Panc1 (cell line): ENCODE results near the gene IL34. TPM values are rescaled to one million over a fixed set of nuclear protein-coding genes. Genes with fewer than 3 reads are reported as not detected.

Experiments used
- ATAC-seq: fragments of 200-7000 bp; cut with Tn5 transposase; 2 replicates; pipeline ENCODE4 v1.9.1; 2020; ENCODE audit warnings: mild to moderate bottlenecking, moderate library complexity
- BruUV-seq: library from RNA; stranded (reverse); fragments of 400-500 nt; replicated peaks from 2 replicates; lab custom pipeline; 2021; lab: Mats Ljungman, UMichigan
- CTCF ChIA-PET: fragments of 300-600 bp; sonication (Branson Sonifier 250); formaldehyde crosslinking; loops from one replicate; lab custom pipeline; 2022; ENCODE audit warnings: antibody characterized with exemption; lab: Charles Lee
- POLR2A ChIA-PET: fragments of 300-600 bp; sonication (Branson Sonifier 250); formaldehyde crosslinking; loops from one replicate; lab custom pipeline; 2022; ENCODE audit warnings: antibody characterized with exemption; lab: Charles Lee
- DNase-seq: peaks from one replicate; pipeline ENCODE4 v3.0.0-alpha.2; 2010; ENCODE audit warnings: low read depth, low spot score
- H3K27ac ChIP-seq: 2 replicates; pipeline ENCODE4 v1.5.1; 2011; ENCODE audit warnings: mild to moderate bottlenecking, low read length, inconsistent platforms
- H3K27me3 ChIP-seq: fragments of 200-500 bp; sonication (Bioruptor generic); 2 replicates; pipeline ENCODE4 v1.6.0; 2014; ENCODE audit warnings: low read length, inconsistent platforms; ENCODE audit not compliant: control insufficient read depth, insufficient read depth
- H3K36me3 ChIP-seq: fragments of 200-500 bp; sonication (Bioruptor generic); 2 replicates; pipeline ENCODE4 v1.5.1; 2014; ENCODE audit warnings: inconsistent platforms, mild to moderate bottlenecking, low read length, moderate library complexity; ENCODE audit not compliant: control insufficient read depth, insufficient read depth
- H3K4me1 ChIP-seq: 2 replicates; pipeline ENCODE4 v1.5.1; 2011; ENCODE audit warnings: inconsistent platforms, mild to moderate bottlenecking, low read length, moderate library complexity; ENCODE audit not compliant: control insufficient read depth, insufficient read depth
- H3K4me3 ChIP-seq, 2 experiments: 2 replicates each; pipeline ENCODE4 v1.5.1; 2011 to 2012; ENCODE audit warnings: low read depth in 2 of 2, low read length in 2 of 2, mild to moderate bottlenecking in 2 of 2, inconsistent platforms in 1 of 2, moderate library complexity in 1 of 2
- H3K9me3 ChIP-seq: fragments of 200-500 bp; sonication (Bioruptor generic); 2 replicates; pipeline ENCODE4 v1.5.1; 2014; ENCODE audit warnings: low read depth, mild to moderate bottlenecking, inconsistent platforms, low read length, moderate library complexity; ENCODE audit not compliant: control insufficient read depth, insufficient read depth
- CTCF ChIP-seq: fragments of 450-650 bp; IDR thresholded peaks from 2 replicates; pipeline ENCODE4 v1.5.1; 2017; ENCODE audit warnings: mild to moderate bottlenecking
- POLR2AphosphoS5 ChIP-seq: IDR thresholded peaks from 2 replicates; pipeline ENCODE4 v1.6.1; 2012; ENCODE audit warnings: mild to moderate bottlenecking, low read depth, low read length, moderate library complexity
- REST ChIP-seq, 2 experiments: IDR thresholded peaks; 2 replicates each; pipeline ENCODE4 v1.6.1; 2011 to 2012; ENCODE audit warnings: low read depth in 2 of 2, control low read depth in 1 of 2, low read length in 1 of 2, mild to moderate bottlenecking in 1 of 2, moderate library complexity in 1 of 2; ENCODE audit not compliant: insufficient read depth in 1 of 2
- SIN3A ChIP-seq: IDR thresholded peaks from 2 replicates; pipeline ENCODE4 v1.6.1; 2012; ENCODE audit warnings: low read depth, mild to moderate bottlenecking, low read length, moderate library complexity, borderline replicate concordance; ENCODE audit not compliant: insufficient read depth
- TCF7L2 ChIP-seq: IDR thresholded peaks from 2 replicates; pipeline ENCODE4 v1.6.1; 2011; ENCODE audit warnings: mild to moderate bottlenecking, low read depth, low read length, inconsistent platforms
- in situ Hi-C: cut with HindIII; loops from 2 replicates; pipeline ENCODE4 v1.10.0; 2016; ENCODE audit warnings: low sequenced_read_pairs, low pct_unique_long_range_greater_than_20kb
- intact Hi-C: fragments of 100-400 bp; cut with micrococcal nuclease; formaldehyde crosslinking; loops from one replicate; pipeline ENCODE4 v1.10.0; 2022; ENCODE audit not compliant: unreplicated experiment
- total RNA-seq: library from RNA; stranded (reverse); gene quantifications from one replicate; pipeline ENCODE4 v1.2.1, GENCODE V29; 2021; ENCODE audit not compliant: unreplicated experiment

The IL34 gene
- total RNA-seq, 1 experiment from 2014 or later: 5.8 TPM

- H3K4me1 ChIP-seq: no peaks in the 10 kb centered on the region
- intact Hi-C loops: loop anchor here (10.0 kb wide), 1 partner anchor 79 kb away; no protein-coding TSS in a partner anchor
- TF ChIP-seq SIN3A (no peak), TCF7L2 (0 out of 2 replicates have a peak, but pooled peaks have one; percentile 22), REST (IDR thresholded peaks at IDR 0.05; ENCODE audit: insufficient read depth in 1 of 2, low read depth in 2 of 2, low read length in 1 of 2) (no peak), POLR2AphosphoS5 (no peak), CTCF (peak; percentile 83)
- peak; percentile 85 for ATAC-seq
- peak; percentile 54 for DNase-seq
- peak overlapping the region in 1 of 2 experiments; percentile 40; a peak in 2 of 4 replicates for H3K4me3 ChIP-seq
- H3K27ac ChIP-seq: peak overlapping the region; percentile 8; the same call in 1 of the 2 replicates
- ChIA-PET CTCF (interaction anchor here (0.6 to 1.2 kb wide), 4 partner anchors 16 to 672 kb away, joined by 4 to 14 read pairs (median 5); no protein-coding TSS in a partner anchor), POLR2A (no interaction called here)
- in situ Hi-C loops: no loop called here
- no TSS peak for BruUV-seq
- H3K27me3 ChIP-seq: no peaks in the 10 kb centered on the region
- no peaks in the 10 kb centered on the region for H3K9me3 ChIP-seq
- H3K36me3 ChIP-seq: no peaks in the 10 kb centered on the region
Observed at GRCh38 chr16:70653809-70654771, 7.7 kb downstream of the IL34 start.

- ChIA-PET CTCF (no interaction called here), POLR2A (interaction anchor here (0.5 kb wide), 1 partner anchor 186 kb away, joined by 6 read pairs; no protein-coding TSS in a partner anchor)
- H3K27ac ChIP-seq: no peak overlapping the region
- no peaks in the 10 kb centered on the region for H3K27me3 ChIP-seq
- no peak for DNase-seq
- H3K4me3 ChIP-seq: no peak overlapping the region
- in situ Hi-C loops: no loop called here
- H3K36me3 ChIP-seq: no peaks in the 10 kb centered on the region
- TF ChIP-seq TCF7L2: no peak
- no peaks in the 10 kb centered on the region for H3K9me3 ChIP-seq
- no peaks in the 10 kb centered on the region for H3K4me1 ChIP-seq
- ATAC-seq: no peak
- intact Hi-C loops: loop anchor here (10.0 kb wide), 1 partner anchor 81 kb away; no protein-coding TSS in a partner anchor
- no TSS peak for BruUV-seq
Observed at GRCh38 chr16:70656065-70656711, 9.8 kb downstream of the IL34 start.
